GM12873 (cell line): Measurements from ENCODE around the gene SNN.

Experiments used
- TF ChIP-seq, protein P1 (sequence below): IDR thresholded peaks from 2 replicates; pipeline ENCODE4 v1.5.1; 2012; ENCODE audit warnings: low read depth, mild to moderate bottlenecking, moderate library complexity, low read length, control low read depth; ENCODE audit not compliant: insufficient read depth; ENCODE audit errors: missing control alignments

SNN gene

GRCh38 chr16:11635679-11636171 lies 32.5 kb upstream of the SNN start:
- TF ChIP-seq, protein P1, sequence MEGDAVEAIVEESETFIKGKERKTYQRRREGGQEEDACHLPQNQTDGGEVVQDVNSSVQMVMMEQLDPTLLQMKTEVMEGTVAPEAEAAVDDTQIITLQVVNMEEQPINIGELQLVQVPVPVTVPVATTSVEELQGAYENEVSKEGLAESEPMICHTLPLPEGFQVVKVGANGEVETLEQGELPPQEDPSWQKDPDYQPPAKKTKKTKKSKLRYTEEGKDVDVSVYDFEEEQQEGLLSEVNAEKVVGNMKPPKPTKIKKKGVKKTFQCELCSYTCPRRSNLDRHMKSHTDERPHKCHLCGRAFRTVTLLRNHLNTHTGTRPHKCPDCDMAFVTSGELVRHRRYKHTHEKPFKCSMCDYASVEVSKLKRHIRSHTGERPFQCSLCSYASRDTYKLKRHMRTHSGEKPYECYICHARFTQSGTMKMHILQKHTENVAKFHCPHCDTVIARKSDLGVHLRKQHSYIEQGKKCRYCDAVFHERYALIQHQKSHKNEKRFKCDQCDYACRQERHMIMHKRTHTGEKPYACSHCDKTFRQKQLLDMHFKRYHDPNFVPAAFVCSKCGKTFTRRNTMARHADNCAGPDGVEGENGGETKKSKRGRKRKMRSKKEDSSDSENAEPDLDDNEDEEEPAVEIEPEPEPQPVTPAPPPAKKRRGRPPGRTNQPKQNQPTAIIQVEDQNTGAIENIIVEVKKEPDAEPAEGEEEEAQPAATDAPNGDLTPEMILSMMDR = no peak

DNA sequence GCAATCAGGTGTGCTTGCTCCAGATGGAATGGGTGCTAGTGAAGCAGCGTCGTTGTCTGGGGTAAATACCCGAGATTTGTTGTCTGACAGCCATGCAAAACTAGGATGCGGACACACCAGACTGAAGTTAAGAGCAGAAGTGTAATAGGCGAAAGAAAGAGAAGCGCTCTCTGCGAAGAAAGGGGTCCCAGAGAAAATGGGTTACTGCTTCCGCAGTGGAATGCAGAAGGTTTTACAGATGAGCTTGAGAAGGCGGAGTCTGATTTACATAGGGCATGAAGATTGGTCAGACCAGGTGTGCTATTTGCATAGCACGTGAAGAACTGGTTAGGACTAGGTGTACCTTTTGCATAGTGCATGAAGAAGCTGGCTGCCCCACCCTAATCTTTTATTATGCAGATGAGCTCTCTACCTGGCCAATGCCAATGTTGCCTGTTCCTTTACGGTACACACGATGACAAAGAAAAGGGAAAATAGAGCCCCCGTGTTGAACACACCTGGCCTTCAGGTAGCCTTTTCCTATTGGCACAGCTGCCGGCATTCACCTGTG lies 32.0 kb upstream of the SNN start:
- TF ChIP-seq, protein P1 = no peak

DNA sequence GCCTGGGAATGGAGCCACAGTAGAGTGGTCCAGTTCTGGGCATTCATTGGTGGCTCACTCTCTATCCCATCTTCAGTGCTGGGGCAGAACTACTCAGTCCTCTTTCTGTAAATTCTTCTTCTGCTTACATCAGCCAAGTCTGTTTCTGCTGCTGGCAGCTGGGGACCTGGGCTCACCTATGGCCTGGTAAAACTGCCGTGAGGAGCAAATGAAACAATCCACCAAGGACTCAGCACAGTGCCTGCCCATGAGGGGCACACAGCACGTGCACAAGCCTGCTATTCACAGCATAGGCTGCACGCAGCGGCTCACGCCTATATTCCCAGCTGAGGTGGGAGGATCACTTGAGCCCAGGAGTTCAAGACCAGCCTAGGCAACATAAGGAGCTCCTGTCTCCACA lies 30.9 kb upstream of the SNN start:
- TF ChIP-seq, protein P1 = no peak

- TF ChIP-seq, protein P1 = no peak
Observed at GRCh38 chr16:11638140-11638539, 30.1 kb upstream of the SNN start.

DNA sequence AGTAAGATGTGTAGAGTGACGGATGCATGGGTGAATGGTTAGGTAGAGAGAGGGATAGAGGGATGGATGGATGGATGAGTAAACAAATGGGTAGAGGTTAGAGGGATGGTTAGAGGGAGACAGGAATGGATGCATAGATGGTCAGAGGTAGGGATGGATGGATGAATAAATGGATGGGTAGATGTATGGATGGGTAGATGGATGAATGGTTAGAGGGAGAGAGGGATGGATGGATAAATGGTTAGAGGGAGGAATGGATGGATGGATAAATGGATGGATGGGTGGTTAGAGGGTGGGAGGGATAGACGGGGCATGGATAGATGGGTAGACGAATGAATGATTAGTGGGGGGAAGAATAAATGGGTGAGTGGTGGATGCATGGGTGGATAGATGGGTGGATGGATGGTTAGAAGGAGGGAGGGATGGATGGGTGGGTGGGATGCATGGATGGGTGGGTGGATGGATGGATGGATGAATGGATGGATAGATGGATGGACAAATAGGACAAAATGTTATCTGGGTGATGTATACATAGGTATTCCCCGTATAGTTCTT lies 29.2 kb upstream of the SNN start:
- TF ChIP-seq, protein P1 = no peak

DNA sequence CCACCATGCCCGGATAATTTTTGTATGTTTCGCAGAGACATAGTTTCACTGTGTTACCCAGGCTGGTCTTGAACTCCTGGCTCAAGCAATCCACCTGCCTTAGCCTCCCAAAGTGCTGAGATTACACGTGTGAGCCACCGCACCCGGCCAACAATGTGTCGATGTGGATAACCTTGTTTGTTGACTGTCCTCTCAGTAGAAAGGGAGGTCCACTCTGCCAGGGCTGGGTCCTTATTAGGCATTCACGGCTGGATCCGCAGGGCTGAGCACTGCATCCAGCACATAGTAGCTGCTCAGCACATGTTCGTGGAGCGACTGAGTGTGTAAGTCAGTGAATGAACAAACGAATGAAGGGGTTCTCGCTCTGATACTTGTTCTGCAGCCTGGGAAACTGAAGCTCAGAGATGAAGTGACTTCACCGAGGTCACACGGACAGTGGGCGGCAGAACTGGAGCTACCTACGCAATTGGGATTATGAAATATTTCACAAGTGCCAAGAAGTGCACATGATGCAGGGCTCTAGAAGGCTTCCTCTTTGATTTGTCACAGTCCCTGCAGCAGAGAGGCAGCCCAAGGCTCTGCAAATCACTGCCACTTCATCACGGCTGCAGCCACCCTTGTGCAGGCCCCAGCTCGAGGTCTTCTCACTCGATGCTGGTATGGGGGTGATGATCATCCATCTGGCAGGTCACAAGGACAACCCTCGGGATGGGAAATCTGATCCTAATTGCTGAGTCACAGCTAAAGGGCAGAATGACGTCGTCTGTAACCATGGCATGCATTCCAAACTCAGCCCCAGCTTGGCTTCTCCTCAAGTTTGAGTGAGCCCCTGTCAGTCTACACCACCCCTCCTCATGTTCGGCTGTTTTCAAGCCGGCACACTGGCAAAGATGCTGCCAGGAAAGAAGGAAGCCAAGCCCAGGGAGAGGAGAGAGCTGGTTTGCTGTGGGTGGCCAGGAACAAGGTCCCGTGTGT lies 28.0 kb upstream of the SNN start:
- TF ChIP-seq, protein P1 = no peak

GRCh38 chr16:11640987-11641817 lies 27.1 kb upstream of the SNN start:
- TF ChIP-seq, protein P1 = peak; percentile 89
